Gastroesophageal sphincter (tissue), 4 donors: ENCODE measurements around the gene GAGE12D. TPM values are rescaled to one million over a fixed set of nuclear protein-coding genes. Genes with fewer than 3 reads are reported as not detected.

Source experiments
- small RNA-seq, 4 donors: library from RNA; depleted of rRNA; stranded (forward); fragments of <200 nt; gene quantifications; one replicate each; pipeline ENCODE3, GENCODE V24; 2016
- total RNA-seq, 4 donors: library from RNA; depleted of rRNA; stranded (reverse); fragments of >200 nt; gene quantifications; one replicate each; pipeline ENCODE4 v1.1.0, GENCODE V29; 2016

Gene GAGE12D
- total RNA-seq, 4 donors from 2014 or later, result not detected

Small RNA genes lying within 50 kb of the gene (small RNA-seq; reads per million reads assigned to genes)
- gene GAGE12B, result 0 reads per million in 4 donors

Other genes with a start within 250 kb of the GAGE12D start
- not detected for gene GAGE10, start 238.1 kb upstream of the GAGE12D start, total RNA-seq
- gene GAGE12J, start 219.7 kb upstream of the GAGE12D start, total RNA-seq, result not detected
- gene GAGE13, start 210.2 kb upstream of the GAGE12D start, total RNA-seq, result not detected
- gene GAGE12C, start 9.6 kb upstream of the GAGE12D start, total RNA-seq, result not detected
- gene GAGE12E, start 9.6 kb downstream of the GAGE12D start, total RNA-seq, result not detected
- gene GAGE12F, start 19.1 kb downstream of the GAGE12D start, total RNA-seq, result not detected
- gene GAGE12G, start 28.7 kb downstream of the GAGE12D start, total RNA-seq, result not detected
- not detected for gene GAGE12H, start 38.2 kb downstream of the GAGE12D start, total RNA-seq
- gene GAGE2A, start 47.8 kb downstream of the GAGE12D start, total RNA-seq, result not detected
- not detected for gene GAGE1, start 57.3 kb downstream of the GAGE12D start, total RNA-seq
- not detected for gene PAGE1, start 154.3 kb downstream of the GAGE12D start, total RNA-seq